GM12864 (cell line): Measurements from ENCODE around the gene FOXL2.

Source experiments
- DNase-seq: peaks from one replicate; pipeline ENCODE4 v3.0.0-alpha.2; 2011; ENCODE audit warnings: low read depth
- H3K4me3 ChIP-seq: 2 replicates; pipeline ENCODE4 v1.5.1; 2011; ENCODE audit warnings: mild to moderate bottlenecking, low read depth, low read length, control low read depth
- CTCF ChIP-seq: IDR thresholded peaks from 2 replicates; pipeline ENCODE4 v1.5.1; 2011; ENCODE audit warnings: low read depth, mild to moderate bottlenecking, moderate library complexity, low read length, control low read depth, inconsistent platforms; ENCODE audit errors: missing control alignments

FOXL2 gene

GRCh38 chr3:138941259-138941885, 5.6 kb downstream of the FOXL2 start:
- TF ChIP-seq CTCF: peak; percentile 72
- no peak for DNase-seq
- H3K4me3 ChIP-seq: no peak overlapping the region

GRCh38 chr3:138940446-138940845, 6.5 kb downstream of the FOXL2 start:
- DNase-seq: no peak
- TF ChIP-seq CTCF: no peak
- no peak overlapping the region for H3K4me3 ChIP-seq

- no peak for DNase-seq
- TF ChIP-seq CTCF: no peak
- no peak overlapping the region for H3K4me3 ChIP-seq
These were observed 7.2 kb downstream of the FOXL2 start for GRCh38 chr3:138939561-138940241.

DNA sequence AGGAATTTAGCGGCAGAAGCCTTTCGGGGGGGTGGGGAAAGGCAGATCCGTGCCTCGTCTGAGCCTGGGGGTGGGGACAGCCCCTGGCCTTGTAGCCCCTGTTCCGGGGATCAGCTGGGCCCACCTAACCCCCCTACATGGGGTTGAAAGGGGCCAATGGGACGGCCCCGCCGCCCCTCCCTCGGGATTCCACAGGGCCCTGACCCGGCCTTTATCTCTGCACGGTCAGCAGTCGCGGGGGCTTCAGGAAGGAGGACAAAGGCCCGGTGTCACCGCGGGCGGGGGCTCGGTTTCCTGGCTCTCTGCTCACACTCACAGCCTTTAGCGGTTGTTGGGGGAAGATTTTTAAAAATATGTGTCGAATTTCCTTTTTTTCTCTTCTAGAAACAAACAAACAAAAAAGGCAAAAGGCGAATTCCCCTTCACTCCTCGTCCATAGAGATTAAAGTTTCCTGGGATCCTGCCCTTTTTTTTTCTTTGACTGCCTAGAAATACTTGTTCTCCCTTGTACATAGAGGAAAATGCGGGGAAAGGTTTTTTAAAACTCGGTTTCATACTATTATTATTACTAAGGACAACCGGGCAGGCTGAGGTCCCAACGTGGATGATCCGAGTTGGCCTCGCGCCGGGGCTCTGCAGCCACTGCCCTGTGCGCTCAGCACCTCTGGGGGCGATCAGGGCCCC, 7.9 kb downstream of the FOXL2 start:
- no peak overlapping the region for H3K4me3 ChIP-seq
- no peak for TF ChIP-seq CTCF
- DNase-seq: no peak

GRCh38 chr3:138938056-138938876, 8.7 kb downstream of the FOXL2 start:
- H3K4me3 ChIP-seq: no peak overlapping the region
- TF ChIP-seq CTCF: no peak
- no peak for DNase-seq

- DNase-seq: no peak
- TF ChIP-seq CTCF: no peak
These were observed 9.3 kb downstream of the FOXL2 start for GRCh38 chr3:138937690-138938055.

More at GRCh38 chr3:138937690-138938055, 9.3 kb downstream of the FOXL2 start:
- H3K4me3 ChIP-seq: no peak overlapping the region
